Measurements from ENCODE around the gene MBNL1. TPM values are rescaled to one million over a fixed set of nuclear protein-coding genes. Genes with fewer than 3 reads are reported as not detected.
A peak's percentile ranks its signal among the peaks of the same experiment; 100 is the strongest.

Gene MBNL1
- polyA plus RNA-seq, 1 donor (not counting 4 experiments of a cell fraction or from before 2014, with no cell fraction given), result 58.3 TPM

DNA sequence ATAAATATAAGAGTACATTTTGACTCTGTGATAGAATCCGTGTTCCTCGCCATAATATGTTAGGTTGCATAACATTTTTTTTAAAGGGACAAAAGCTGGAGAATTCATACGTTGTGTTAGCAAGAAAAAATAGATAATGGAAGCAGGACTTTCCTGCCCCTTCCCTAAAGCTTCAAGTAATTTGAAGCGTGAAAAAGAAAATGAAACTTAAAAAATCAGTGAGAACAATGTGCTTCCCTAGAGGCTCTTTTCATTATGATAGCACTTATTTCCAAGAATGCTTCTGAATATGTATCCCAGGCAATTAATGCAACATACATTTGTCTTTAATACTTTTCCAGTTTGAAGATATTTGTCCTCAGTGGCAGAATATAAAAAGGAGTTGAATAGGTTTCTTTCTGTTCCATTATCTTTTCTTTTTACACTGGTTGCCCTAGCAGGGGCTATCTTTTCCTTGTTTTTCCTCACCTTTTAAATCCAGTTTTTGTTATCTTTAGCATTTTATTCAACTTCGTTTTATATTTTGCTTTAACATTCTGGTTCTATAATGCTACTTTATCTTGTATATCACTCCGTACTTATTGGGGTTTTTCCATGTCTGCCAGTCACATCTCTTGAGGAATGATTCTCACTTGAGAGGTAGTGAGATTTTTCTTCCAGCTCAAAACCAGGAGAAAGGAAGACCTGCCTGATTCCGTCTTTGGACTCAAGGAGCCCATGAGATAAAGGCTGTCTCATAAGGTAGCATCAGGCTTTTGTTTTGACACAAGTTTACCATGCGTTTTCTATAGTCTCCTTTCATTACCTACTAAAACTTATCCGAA lies 113.8 kb downstream of the MBNL1 start:
- Histone ChIP-seq H3K9me3 (ENCODE audit: control insufficient read depth, low read depth, low read length) (no peaks in the 10 kb centered on the region), H3K9me1 (ENCODE audit: control insufficient read depth, extremely low read depth, insufficient read depth, low read length) (no peaks in the 10 kb centered on the region), H3K4me1 (ENCODE audit: control insufficient read depth, extremely low read depth, insufficient read depth, low read length) (peaks cover 15% of the 10 kb centered on the region), H3K9ac (ENCODE audit: control insufficient read depth, extremely low read depth, insufficient read depth, low read length) (no peak overlapping the region), H3K4me2 (ENCODE audit: control insufficient read depth, extremely low read depth, insufficient read depth, low read depth, low read length) (peak overlapping the region; percentile 71), H3K79me2 (ENCODE audit: control insufficient read depth, insufficient read depth, low read length) (peaks cover 65% of the 10 kb centered on the region), H2AFZ (ENCODE audit: control insufficient read depth, low read length) (no peak overlapping the region), H4K20me1 (ENCODE audit: control insufficient read depth, extremely low read depth, insufficient read depth, low read length) (no peaks in the 10 kb centered on the region), H3K27me3 (ENCODE audit: control insufficient read depth, extremely low read depth, insufficient read depth, low read length) (no peaks in the 10 kb centered on the region), H3K27ac (ENCODE audit: control insufficient read depth, insufficient read depth, low read length) (peak overlapping the region; percentile 3), H3K4me3 (ENCODE audit: control insufficient read depth in 2 of 3, extremely low read depth in 1 of 3, insufficient read depth in 2 of 3, low read depth in 1 of 3, low read length in 3 of 3) (peak overlapping the region in 2 of 3 experiments; percentile 38 to 40), H3K36me3 (ENCODE audit: control insufficient read depth in 2 of 2, extremely low read depth in 1 of 2, insufficient read depth in 2 of 2, low read length in 2 of 2) (no peaks in the 10 kb centered on the region)
- DNase-seq (ENCODE audit: low read depth, low spot score) (no peak), FAIRE-seq (no peak)
- TF ChIP-seq EZH2 (IDR thresholded peaks at IDR 0.05; ENCODE audit: low read length), result no peak
- TF ChIP-seq, protein P1, sequence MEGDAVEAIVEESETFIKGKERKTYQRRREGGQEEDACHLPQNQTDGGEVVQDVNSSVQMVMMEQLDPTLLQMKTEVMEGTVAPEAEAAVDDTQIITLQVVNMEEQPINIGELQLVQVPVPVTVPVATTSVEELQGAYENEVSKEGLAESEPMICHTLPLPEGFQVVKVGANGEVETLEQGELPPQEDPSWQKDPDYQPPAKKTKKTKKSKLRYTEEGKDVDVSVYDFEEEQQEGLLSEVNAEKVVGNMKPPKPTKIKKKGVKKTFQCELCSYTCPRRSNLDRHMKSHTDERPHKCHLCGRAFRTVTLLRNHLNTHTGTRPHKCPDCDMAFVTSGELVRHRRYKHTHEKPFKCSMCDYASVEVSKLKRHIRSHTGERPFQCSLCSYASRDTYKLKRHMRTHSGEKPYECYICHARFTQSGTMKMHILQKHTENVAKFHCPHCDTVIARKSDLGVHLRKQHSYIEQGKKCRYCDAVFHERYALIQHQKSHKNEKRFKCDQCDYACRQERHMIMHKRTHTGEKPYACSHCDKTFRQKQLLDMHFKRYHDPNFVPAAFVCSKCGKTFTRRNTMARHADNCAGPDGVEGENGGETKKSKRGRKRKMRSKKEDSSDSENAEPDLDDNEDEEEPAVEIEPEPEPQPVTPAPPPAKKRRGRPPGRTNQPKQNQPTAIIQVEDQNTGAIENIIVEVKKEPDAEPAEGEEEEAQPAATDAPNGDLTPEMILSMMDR (optimal IDR thresholded peaks at IDR 0.05 in 1 of 3, IDR thresholded peaks at IDR 0.05 in 1 of 3, conservative IDR thresholded peaks at IDR 0.05 in 1 of 3; ENCODE audit: extremely low read depth in 1 of 3, insufficient read depth in 2 of 3, low read length in 3 of 3), result no peak
- dilution Hi-C loops (cut with MboI; ENCODE audit: extremely low pct_ligation_motif_present, low sequenced_read_pairs), result no loop called here

DNA sequence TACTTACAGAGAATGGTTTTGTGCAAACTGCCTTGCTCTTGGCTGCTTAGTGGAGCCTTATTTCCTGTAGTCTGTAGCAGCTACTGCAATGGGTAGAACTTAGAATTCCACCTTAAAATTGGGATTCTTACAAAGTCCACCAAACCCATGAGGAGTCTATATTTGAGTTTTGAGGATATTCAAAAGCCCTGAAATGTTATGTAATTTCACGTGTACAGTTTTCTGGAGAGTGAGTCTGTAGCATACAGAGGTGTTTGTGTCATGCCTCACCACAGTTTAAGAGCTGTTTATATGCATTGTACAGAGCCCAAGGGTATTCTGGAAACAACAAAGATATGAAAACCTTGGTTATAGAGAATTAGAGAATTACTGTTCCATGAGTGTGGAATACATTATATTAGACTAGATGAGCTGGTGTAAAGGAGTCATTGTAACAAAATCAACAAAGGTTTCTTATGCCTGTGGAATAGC lies 114.4 kb downstream of the MBNL1 start:
- H3K4me1 ChIP-seq (ENCODE audit: control insufficient read depth, extremely low read depth, insufficient read depth, low read length), result peaks cover 19% of the 10 kb centered on the region
- H3K4me3 ChIP-seq (ENCODE audit: control insufficient read depth in 2 of 3, extremely low read depth in 1 of 3, insufficient read depth in 2 of 3, low read depth in 1 of 3, low read length in 3 of 3), result no peak overlapping the region
- TF ChIP-seq, protein P1 (optimal IDR thresholded peaks at IDR 0.05 in 1 of 3, IDR thresholded peaks at IDR 0.05 in 1 of 3, conservative IDR thresholded peaks at IDR 0.05 in 1 of 3; ENCODE audit: extremely low read depth in 1 of 3, insufficient read depth in 2 of 3, low read length in 3 of 3), result no peak
- TF ChIP-seq EZH2 (IDR thresholded peaks at IDR 0.05; ENCODE audit: low read length), result no peak
- no peak overlapping the region for H3K27ac ChIP-seq (ENCODE audit: control insufficient read depth, insufficient read depth, low read length)
- no peaks in the 10 kb centered on the region for H4K20me1 ChIP-seq (ENCODE audit: control insufficient read depth, extremely low read depth, insufficient read depth, low read length)
- DNase-seq (ENCODE audit: low read depth, low spot score), result no peak
- H2AFZ ChIP-seq (ENCODE audit: control insufficient read depth, low read length), result no peak overlapping the region
- H3K27me3 ChIP-seq (ENCODE audit: control insufficient read depth, extremely low read depth, insufficient read depth, low read length), result no peaks in the 10 kb centered on the region
- H3K9me1 ChIP-seq (ENCODE audit: control insufficient read depth, extremely low read depth, insufficient read depth, low read length), result no peaks in the 10 kb centered on the region
- no peak overlapping the region for H3K9ac ChIP-seq (ENCODE audit: control insufficient read depth, extremely low read depth, insufficient read depth, low read length)
- dilution Hi-C loops (cut with MboI; ENCODE audit: extremely low pct_ligation_motif_present, low sequenced_read_pairs), result no loop called here
- H3K79me2 ChIP-seq (ENCODE audit: control insufficient read depth, insufficient read depth, low read length), result peaks cover 63% of the 10 kb centered on the region
- no peaks in the 10 kb centered on the region for H3K36me3 ChIP-seq (ENCODE audit: control insufficient read depth in 2 of 2, extremely low read depth in 1 of 2, insufficient read depth in 2 of 2, low read length in 2 of 2)
- FAIRE-seq, result no peak
- no peak overlapping the region for H3K4me2 ChIP-seq (ENCODE audit: control insufficient read depth, extremely low read depth, insufficient read depth, low read depth, low read length)
- no peaks in the 10 kb centered on the region for H3K9me3 ChIP-seq (ENCODE audit: control insufficient read depth, low read depth, low read length)
